HepG2 (cell line): ENCODE data around the gene FAM118B. TPM values are rescaled to one million over a fixed set of nuclear protein-coding genes. Genes with fewer than 3 reads are reported as not detected.

Experiments
- BCL3 ChIP-seq: sonication (generic); formaldehyde crosslinking; IDR thresholded peaks from 2 replicates; pipeline ENCODE4 v1.5.1; 2020; ENCODE audit warnings: mild to moderate bottlenecking, missing genetic modification reagents, moderate library complexity
- CEBPB ChIP-seq: IDR thresholded peaks from 2 replicates; pipeline ENCODE4 v1.6.1; 2011; ENCODE audit warnings: low read depth, low read length, improper control_type of control experiment, borderline replicate concordance
- CHD4 ChIP-seq: fragments of 200-600 bp; sonication (generic); IDR thresholded peaks from 2 replicates; pipeline ENCODE4 v1.7.0; 2017; ENCODE audit warnings: mild to moderate bottlenecking, low read length, borderline replicate concordance
- HDAC6 ChIP-seq: fragments of 200-600 bp; sonication (generic); IDR thresholded peaks from 2 replicates; pipeline ENCODE4 v1.7.0; 2017; ENCODE audit warnings: mild to moderate bottlenecking, antibody characterized with exemption, low read length, low read depth
- PAF1 ChIP-seq: IDR thresholded peaks from 2 replicates; pipeline ENCODE4 v1.6.1; 2016; ENCODE audit warnings: missing genetic modification reagents, missing compliant biosample characterization
- RBAK ChIP-seq: sonication (generic); formaldehyde crosslinking; IDR thresholded peaks from 2 replicates; pipeline ENCODE4 v1.5.1; 2020; ENCODE audit warnings: mild to moderate bottlenecking, missing genetic modification reagents
- RFX5 ChIP-seq: IDR thresholded peaks from 2 replicates; pipeline ENCODE4 v1.6.1; 2011; ENCODE audit warnings: low read depth, low read length, improper control_type of control experiment
- SIX1 ChIP-seq: sonication (generic); formaldehyde crosslinking; IDR thresholded peaks from 2 replicates; pipeline ENCODE4 v1.4.0; 2020; ENCODE audit warnings: missing genetic modification reagents, borderline replicate concordance
- SNRNP70 ChIP-seq: fragments of 200-400 bp; formaldehyde crosslinking; IDR thresholded peaks from 2 replicates; pipeline ENCODE4 v1.6.1; 2017; ENCODE audit warnings: mild to moderate bottlenecking, low read depth, low read length, moderate library complexity
- TARDBP ChIP-seq: sonication (generic); formaldehyde crosslinking; IDR thresholded peaks from 2 replicates; pipeline ENCODE4 v1.8.0; 2022; ENCODE audit warnings: mild to moderate bottlenecking, missing genetic modification reagents
- TBP ChIP-seq: sonication (generic); formaldehyde crosslinking; IDR thresholded peaks from 2 replicates; pipeline ENCODE4 v1.5.0; 2020; ENCODE audit warnings: missing genetic modification reagents
- TCF12 ChIP-seq, 2 experiments: fragments of 450-650 bp in 1 of 2; sonication (generic) in 1 of 2; formaldehyde crosslinking in 1 of 2; IDR thresholded peaks; 2 replicates each; pipeline versions ENCODE4 v1.6.1 to v1.8.0; 2017 to 2022; ENCODE audit warnings: antibody characterized with exemption in 1 of 2, mild to moderate bottlenecking in 1 of 2, missing genetic modification reagents in 1 of 2, moderate library complexity in 1 of 2
- ZBTB34 ChIP-seq: sonication (generic); formaldehyde crosslinking; IDR thresholded peaks from 2 replicates; pipeline ENCODE4 v1.8.0; 2022; ENCODE audit warnings: mild to moderate bottlenecking, missing genetic modification reagents
- ZKSCAN1 ChIP-seq: fragments of 150-350 bp; IDR thresholded peaks from 2 replicates; pipeline ENCODE4 v1.6.1; 2014; ENCODE audit warnings: low read length
- ZNF101 ChIP-seq: sonication (generic); formaldehyde crosslinking; IDR thresholded peaks from 2 replicates; pipeline ENCODE4 v1.4.0; 2020; ENCODE audit warnings: mild to moderate bottlenecking, low read depth, missing genetic modification reagents, borderline replicate concordance
- ZNF660 ChIP-seq: sonication (generic); formaldehyde crosslinking; IDR thresholded peaks from 2 replicates; pipeline ENCODE4 v1.5.1; 2020; ENCODE audit warnings: mild to moderate bottlenecking, low read depth, missing genetic modification reagents, borderline replicate concordance
- ZNF879 ChIP-seq: sonication (generic); formaldehyde crosslinking; IDR thresholded peaks from 2 replicates; pipeline ENCODE4 v1.8.1; 2023; ENCODE audit warnings: missing genetic modification reagents
- polyA plus RNA-seq, 8 experiments: library from polyadenylated mRNA; depleted of rRNA in 3 of 8; stranded (reverse) in 7 of 8; unstranded in 1 of 8; fragments of >200 nt; fragmentation: Illumina TruSeq in 4 of 8; extraction: Trizol in 4 of 8; gene quantifications; 2 replicates each; pipeline versions ENCODE4 v1.2.1 to v1.2.3, GENCODE V29; 2011 to 2016; ENCODE audit warnings: low read depth in 4 of 8, missing spikeins in 1 of 8, mixed read lengths in 1 of 8; ENCODE audit not compliant: insufficient read depth in 1 of 8
- total RNA-seq, 5 experiments: library from RNA; depleted of rRNA; stranded (reverse); fragments of >200 nt; fragmentation: Illumina TruSeq; extraction: Trizol; gene quantifications; 2 replicates each; pipeline ENCODE4 v1.2.3, GENCODE V29; 2016; ENCODE audit warnings: low read depth in 1 of 5
- TF ChIP-seq, protein P1 (sequence below): sonication (generic); formaldehyde crosslinking; IDR thresholded peaks from 2 replicates; pipeline ENCODE4 v1.8.1; 2023; ENCODE audit warnings: mild to moderate bottlenecking, missing genetic modification reagents
- TF ChIP-seq, protein P2 (sequence below): sonication (generic); formaldehyde crosslinking; IDR thresholded peaks from 2 replicates; pipeline ENCODE4 v1.4.0; 2020; ENCODE audit warnings: mild to moderate bottlenecking, missing genetic modification reagents
- TF ChIP-seq, protein P3 (sequence below): sonication (generic); formaldehyde crosslinking; IDR thresholded peaks from 2 replicates; pipeline ENCODE4 v1.5.0; 2020; ENCODE audit warnings: mild to moderate bottlenecking, missing genetic modification reagents

The FAM118B gene
- total and polyA plus RNA-seq, 2 of the 13 experiments (the other 11 are each of a cell fraction or from before 2014, with no cell fraction given): 10.2 to 25.7 TPM

GRCh38 chr11:126303623-126304456 is 92.3 kb downstream of the FAM118B start, which contains the start of gene DCPS (continued):
- no peak for TF ChIP-seq RFX5
- no peak for TF ChIP-seq RBAK (CRISPR knock-in tag)
- no peak for TF ChIP-seq TCF12 (IDR thresholded peaks at IDR 0.05)
- 0 out of 2 replicates have a peak, but pooled peaks have one; percentile 15 for TF ChIP-seq TCF12 (CRISPR knock-in tag; IDR thresholded peaks at IDR 0.05)
- TF ChIP-seq ZNF879 (CRISPR knock-in tag): no peak
- TF ChIP-seq BCL3: peak; percentile 97
- no peak for TF ChIP-seq PAF1 (CRISPR knock-in tag)
- TF ChIP-seq ZKSCAN1: no peak
- TF ChIP-seq, protein P1, sequence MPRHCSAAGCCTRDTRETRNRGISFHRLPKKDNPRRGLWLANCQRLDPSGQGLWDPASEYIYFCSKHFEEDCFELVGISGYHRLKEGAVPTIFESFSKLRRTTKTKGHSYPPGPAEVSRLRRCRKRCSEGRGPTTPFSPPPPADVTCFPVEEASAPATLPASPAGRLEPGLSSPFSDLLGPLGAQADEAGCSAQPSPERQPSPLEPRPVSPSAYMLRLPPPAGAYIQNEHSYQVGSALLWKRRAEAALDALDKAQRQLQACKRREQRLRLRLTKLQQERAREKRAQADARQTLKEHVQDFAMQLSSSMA (CRISPR knock-in tag): peak; percentile 87
- TF ChIP-seq HDAC6: no peak
- no peak for TF ChIP-seq ZNF101 (CRISPR knock-in tag)
- TF ChIP-seq, protein P2, sequence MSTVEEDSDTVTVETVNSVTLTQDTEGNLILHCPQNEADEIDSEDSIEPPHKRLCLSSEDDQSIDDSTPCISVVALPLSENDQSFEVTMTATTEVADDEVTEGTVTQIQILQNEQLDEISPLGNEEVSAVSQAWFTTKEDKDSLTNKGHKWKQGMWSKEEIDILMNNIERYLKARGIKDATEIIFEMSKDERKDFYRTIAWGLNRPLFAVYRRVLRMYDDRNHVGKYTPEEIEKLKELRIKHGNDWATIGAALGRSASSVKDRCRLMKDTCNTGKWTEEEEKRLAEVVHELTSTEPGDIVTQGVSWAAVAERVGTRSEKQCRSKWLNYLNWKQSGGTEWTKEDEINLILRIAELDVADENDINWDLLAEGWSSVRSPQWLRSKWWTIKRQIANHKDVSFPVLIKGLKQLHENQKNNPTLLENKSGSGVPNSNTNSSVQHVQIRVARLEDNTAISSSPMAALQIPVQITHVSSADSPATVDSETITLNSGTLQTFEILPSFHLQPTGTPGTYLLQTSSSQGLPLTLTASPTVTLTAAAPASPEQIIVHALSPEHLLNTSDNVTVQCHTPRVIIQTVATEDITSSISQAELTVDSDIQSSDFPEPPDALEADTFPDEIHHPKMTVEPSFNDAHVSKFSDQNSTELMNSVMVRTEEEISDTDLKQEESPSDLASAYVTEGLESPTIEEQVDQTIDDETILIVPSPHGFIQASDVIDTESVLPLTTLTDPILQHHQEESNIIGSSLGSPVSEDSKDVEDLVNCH (CRISPR knock-in tag): peak; percentile 75; the same call in 1 of the 2 replicates
- no peak for TF ChIP-seq SNRNP70
- TF ChIP-seq ZNF660: no peak
- no peak for TF ChIP-seq CHD4
- TF ChIP-seq TBP (CRISPR knock-in tag): no peak
- peak; percentile 65 for TF ChIP-seq TARDBP (CRISPR knock-in tag)
- 0 out of 2 replicates have a peak, but pooled peaks have one; percentile 60 for TF ChIP-seq ZBTB34 (CRISPR knock-in tag)
- TF ChIP-seq SIX1 (CRISPR knock-in tag): 0 out of 2 replicates have a peak, but pooled peaks have one; percentile 45
- TF ChIP-seq, protein P3, sequence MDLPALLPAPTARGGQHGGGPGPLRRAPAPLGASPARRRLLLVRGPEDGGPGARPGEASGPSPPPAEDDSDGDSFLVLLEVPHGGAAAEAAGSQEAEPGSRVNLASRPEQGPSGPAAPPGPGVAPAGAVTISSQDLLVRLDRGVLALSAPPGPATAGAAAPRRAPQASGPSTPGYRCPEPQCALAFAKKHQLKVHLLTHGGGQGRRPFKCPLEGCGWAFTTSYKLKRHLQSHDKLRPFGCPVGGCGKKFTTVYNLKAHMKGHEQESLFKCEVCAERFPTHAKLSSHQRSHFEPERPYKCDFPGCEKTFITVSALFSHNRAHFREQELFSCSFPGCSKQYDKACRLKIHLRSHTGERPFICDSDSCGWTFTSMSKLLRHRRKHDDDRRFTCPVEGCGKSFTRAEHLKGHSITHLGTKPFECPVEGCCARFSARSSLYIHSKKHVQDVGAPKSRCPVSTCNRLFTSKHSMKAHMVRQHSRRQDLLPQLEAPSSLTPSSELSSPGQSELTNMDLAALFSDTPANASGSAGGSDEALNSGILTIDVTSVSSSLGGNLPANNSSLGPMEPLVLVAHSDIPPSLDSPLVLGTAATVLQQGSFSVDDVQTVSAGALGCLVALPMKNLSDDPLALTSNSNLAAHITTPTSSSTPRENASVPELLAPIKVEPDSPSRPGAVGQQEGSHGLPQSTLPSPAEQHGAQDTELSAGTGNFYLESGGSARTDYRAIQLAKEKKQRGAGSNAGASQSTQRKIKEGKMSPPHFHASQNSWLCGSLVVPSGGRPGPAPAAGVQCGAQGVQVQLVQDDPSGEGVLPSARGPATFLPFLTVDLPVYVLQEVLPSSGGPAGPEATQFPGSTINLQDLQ (CRISPR knock-in tag): no peak
- no peak for TF ChIP-seq CEBPB
